ENCODE measurements around the gene FOXE3. TPM values are rescaled to one million over a fixed set of nuclear protein-coding genes. Genes with fewer than 3 reads are reported as not detected.

The FOXE3 gene
- total and polyA plus RNA-seq, 2 donors = 0.05 to 0.39 TPM

GRCh38 chr1:47441450-47442106 lies 25.5 kb downstream of the FOXE3 start:
- Histone ChIP-seq H3K27ac (ENCODE audit: low read depth in 1 of 2, low read length in 1 of 2) (no peak overlapping the region), H3K36me3 (ENCODE audit: control insufficient read depth in 2 of 2, insufficient read depth in 2 of 2, low read length in 1 of 2) (no peaks in the 10 kb centered on the region), H3K9me3 (ENCODE audit: control insufficient read depth in 2 of 2, insufficient read depth in 1 of 2, low read length in 1 of 2) (peaks cover 4 to 5% of the 10 kb centered on the region in 2 donors), H3K27me3 (ENCODE audit: control insufficient read depth in 2 of 2, insufficient read depth in 1 of 2, low read length in 1 of 2) (peaks cover 83 to 97% of the 10 kb centered on the region in 2 donors), H3K4me1 (ENCODE audit: control insufficient read depth in 2 of 2, insufficient read depth in 2 of 2, low read length in 2 of 2) (peaks cover 3 to 22% of the 10 kb centered on the region in 2 donors), H3K4me3 (ENCODE audit: low read length in 2 of 2) (no peak overlapping the region)
- no peak for DNase-seq (ENCODE audit: low read depth in 6 of 9, low spot score in 9 of 9)
- WGBS = 98% methylated on average over 3 of the region's 3 CpGs

DNA sequence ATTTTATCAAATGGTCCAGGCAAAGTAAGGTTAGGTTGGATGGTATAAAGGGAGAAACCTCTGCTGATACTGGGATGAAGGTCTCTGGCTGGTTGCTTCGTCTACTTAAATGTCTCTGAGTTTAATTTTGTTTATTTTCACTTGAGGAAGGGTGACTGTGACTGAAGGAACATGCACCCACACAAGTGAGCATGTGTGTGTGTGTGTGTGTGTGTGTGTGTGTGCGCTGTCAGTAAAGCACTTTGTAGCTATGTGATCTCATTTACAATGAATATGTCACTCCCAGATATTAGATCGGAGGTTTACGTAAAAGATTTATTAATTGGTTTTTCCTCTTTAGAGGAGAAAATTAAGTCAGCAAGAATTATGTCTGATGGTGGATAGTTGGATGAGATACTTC lies 26.1 kb downstream of the FOXE3 start:
- peaks cover 90 to 97% of the 10 kb centered on the region in 2 donors for H3K27me3 ChIP-seq (ENCODE audit: control insufficient read depth in 2 of 2, insufficient read depth in 1 of 2, low read length in 1 of 2)
- no peak overlapping the region for H3K4me3 ChIP-seq (ENCODE audit: low read length in 2 of 2)
- WGBS = 86% methylated on average over 4 of the region's 4 CpGs
- no peak overlapping the region for H3K27ac ChIP-seq (ENCODE audit: low read depth in 1 of 2, low read length in 1 of 2)
- DNase-seq (ENCODE audit: low read depth in 6 of 9, low spot score in 9 of 9) = no peak
- H3K4me1 ChIP-seq (ENCODE audit: control insufficient read depth in 2 of 2, insufficient read depth in 2 of 2, low read length in 2 of 2) = peaks cover 3 to 18% of the 10 kb centered on the region in 2 donors
- H3K36me3 ChIP-seq (ENCODE audit: control insufficient read depth in 2 of 2, insufficient read depth in 2 of 2, low read length in 1 of 2) = no peaks in the 10 kb centered on the region
- H3K9me3 ChIP-seq (ENCODE audit: control insufficient read depth in 2 of 2, insufficient read depth in 1 of 2, low read length in 1 of 2) = peaks cover 4 to 5% of the 10 kb centered on the region in 2 donors

- Histone ChIP-seq H3K9me3 (ENCODE audit: control insufficient read depth in 2 of 2, insufficient read depth in 1 of 2, low read length in 1 of 2) (peaks cover 4 to 5% of the 10 kb centered on the region in 2 donors), H3K27me3 (ENCODE audit: control insufficient read depth in 2 of 2, insufficient read depth in 1 of 2, low read length in 1 of 2) (peaks cover 91 to 98% of the 10 kb centered on the region in 2 donors), H3K36me3 (ENCODE audit: control insufficient read depth in 2 of 2, insufficient read depth in 2 of 2, low read length in 1 of 2) (no peaks in the 10 kb centered on the region), H3K4me3 (ENCODE audit: low read length in 2 of 2) (no peak overlapping the region), H3K27ac (ENCODE audit: low read depth in 1 of 2, low read length in 1 of 2) (no peak overlapping the region), H3K4me1 (ENCODE audit: control insufficient read depth in 2 of 2, insufficient read depth in 2 of 2, low read length in 2 of 2) (peaks cover 2 to 18% of the 10 kb centered on the region in 2 donors)
- 27% methylated on average over 9 of the region's 9 CpGs for WGBS
- no peak for DNase-seq (ENCODE audit: low read depth in 6 of 9, low spot score in 9 of 9)
These were observed 26.9 kb downstream of the FOXE3 start for GRCh38 chr1:47442842-47443529.

GRCh38 chr1:47443530-47444296 lies 27.6 kb downstream of the FOXE3 start:
- no peaks in the 10 kb centered on the region for H3K36me3 ChIP-seq (ENCODE audit: control insufficient read depth in 2 of 2, insufficient read depth in 2 of 2, low read length in 1 of 2)
- DNase-seq (ENCODE audit: low read depth in 6 of 9, low spot score in 9 of 9) = no peak
- H3K9me3 ChIP-seq (ENCODE audit: control insufficient read depth in 2 of 2, insufficient read depth in 1 of 2, low read length in 1 of 2) = peaks cover 4 to 5% of the 10 kb centered on the region in 2 donors
- peaks cover 90 to 98% of the 10 kb centered on the region in 2 donors for H3K27me3 ChIP-seq (ENCODE audit: control insufficient read depth in 2 of 2, insufficient read depth in 1 of 2, low read length in 1 of 2)
- WGBS = 8% methylated on average over 45 of the region's 45 CpGs
- H3K4me3 ChIP-seq (ENCODE audit: low read length in 2 of 2) = no peak overlapping the region
- H3K4me1 ChIP-seq (ENCODE audit: control insufficient read depth in 2 of 2, insufficient read depth in 2 of 2, low read length in 2 of 2) = peaks cover 0 to 18% of the 10 kb centered on the region in 2 donors
- no peak overlapping the region for H3K27ac ChIP-seq (ENCODE audit: low read depth in 1 of 2, low read length in 1 of 2)

GRCh38 chr1:47444297-47444561 lies 28.1 kb downstream of the FOXE3 start:
- no peak for DNase-seq (ENCODE audit: low read depth in 6 of 9, low spot score in 9 of 9)
- H3K4me3 ChIP-seq (ENCODE audit: low read length in 2 of 2) = no peak overlapping the region
- peaks cover 0 to 18% of the 10 kb centered on the region in 2 donors for H3K4me1 ChIP-seq (ENCODE audit: control insufficient read depth in 2 of 2, insufficient read depth in 2 of 2, low read length in 2 of 2)
- 11% methylated on average over 15 of the region's 15 CpGs for WGBS
- H3K36me3 ChIP-seq (ENCODE audit: control insufficient read depth in 2 of 2, insufficient read depth in 2 of 2, low read length in 1 of 2) = no peaks in the 10 kb centered on the region
- no peak overlapping the region for H3K27ac ChIP-seq (ENCODE audit: low read depth in 1 of 2, low read length in 1 of 2)
- H3K9me3 ChIP-seq (ENCODE audit: control insufficient read depth in 2 of 2, insufficient read depth in 1 of 2, low read length in 1 of 2) = peaks cover 4 to 5% of the 10 kb centered on the region in 2 donors
- H3K27me3 ChIP-seq (ENCODE audit: control insufficient read depth in 2 of 2, insufficient read depth in 1 of 2, low read length in 1 of 2) = peaks cover 88 to 99% of the 10 kb centered on the region in 2 donors

DNA sequence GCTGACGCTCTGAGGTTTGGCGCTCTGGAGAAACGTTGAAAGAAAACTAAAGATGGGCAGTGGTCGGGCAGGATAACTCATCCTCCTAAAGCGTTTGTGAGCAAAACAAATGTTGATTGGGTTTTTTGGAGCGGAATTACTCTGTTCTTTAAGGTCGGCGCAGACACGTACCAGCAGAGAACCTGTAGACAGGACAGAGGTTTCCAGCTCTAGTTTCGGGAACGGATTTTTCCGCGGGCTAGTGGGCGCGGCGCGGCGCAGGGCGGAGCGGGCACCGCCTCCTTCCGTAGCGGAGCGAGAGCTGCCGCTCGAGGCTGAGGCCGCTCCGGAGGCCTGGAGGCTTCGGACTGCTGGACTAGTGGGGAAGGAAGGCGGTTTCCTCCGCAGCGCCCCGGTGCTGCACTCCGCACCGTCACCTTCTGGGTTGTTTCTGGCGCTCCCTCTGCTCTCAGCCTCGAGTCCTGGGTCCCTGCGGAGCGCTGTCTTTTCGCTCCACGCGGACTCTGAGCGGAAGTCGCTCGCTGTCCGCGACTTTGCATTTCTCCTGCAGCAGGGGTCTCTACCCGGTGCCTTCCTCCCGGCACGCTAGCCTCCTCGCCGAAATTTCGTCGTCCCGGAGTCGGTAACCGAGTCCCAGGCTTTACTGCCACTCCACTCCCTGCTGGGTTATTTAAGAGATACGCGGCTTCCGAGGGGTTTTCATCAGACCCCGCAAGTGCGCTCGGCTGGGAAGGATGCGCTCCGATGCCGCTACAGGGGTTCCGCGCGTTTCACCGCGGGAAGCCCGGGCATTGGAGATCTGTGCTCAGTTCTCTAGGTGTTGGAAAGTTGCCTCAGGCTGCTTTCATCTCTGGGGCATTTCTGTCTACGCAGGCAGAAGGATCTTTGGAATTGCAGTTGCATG lies 28.7 kb downstream of the FOXE3 start:
- peaks cover 88 to 99% of the 10 kb centered on the region in 2 donors for H3K27me3 ChIP-seq (ENCODE audit: control insufficient read depth in 2 of 2, insufficient read depth in 1 of 2, low read length in 1 of 2)
- H3K36me3 ChIP-seq (ENCODE audit: control insufficient read depth in 2 of 2, insufficient read depth in 2 of 2, low read length in 1 of 2) = no peaks in the 10 kb centered on the region
- peak in 2 of 9 donors; percentile 44 to 59 for DNase-seq (ENCODE audit: low read depth in 6 of 9, low spot score in 9 of 9)
- no peak overlapping the region for H3K27ac ChIP-seq (ENCODE audit: low read depth in 1 of 2, low read length in 1 of 2)
- H3K4me1 ChIP-seq (ENCODE audit: control insufficient read depth in 2 of 2, insufficient read depth in 2 of 2, low read length in 2 of 2) = peaks cover 0 to 15% of the 10 kb centered on the region in 2 donors
- H3K4me3 ChIP-seq (ENCODE audit: low read length in 2 of 2) = peak overlapping the region in 1 of 2 donors; percentile 46
- WGBS = 4% methylated on average over 73 of the region's 73 CpGs
- peaks cover 4 to 5% of the 10 kb centered on the region in 2 donors for H3K9me3 ChIP-seq (ENCODE audit: control insufficient read depth in 2 of 2, insufficient read depth in 1 of 2, low read length in 1 of 2)

GRCh38 chr1:47445823-47446550 lies 29.9 kb downstream of the FOXE3 start:
- Histone ChIP-seq H3K9me3 (ENCODE audit: control insufficient read depth in 2 of 2, insufficient read depth in 1 of 2, low read length in 1 of 2) (peaks cover 4 to 5% of the 10 kb centered on the region in 2 donors), H3K36me3 (ENCODE audit: control insufficient read depth in 2 of 2, insufficient read depth in 2 of 2, low read length in 1 of 2) (no peaks in the 10 kb centered on the region), H3K27ac (ENCODE audit: low read depth in 1 of 2, low read length in 1 of 2) (no peak overlapping the region), H3K4me3 (ENCODE audit: low read length in 2 of 2) (no peak overlapping the region), H3K27me3 (ENCODE audit: control insufficient read depth in 2 of 2, insufficient read depth in 1 of 2, low read length in 1 of 2) (peaks cover 88 to 99% of the 10 kb centered on the region in 2 donors), H3K4me1 (ENCODE audit: control insufficient read depth in 2 of 2, insufficient read depth in 2 of 2, low read length in 2 of 2) (peaks cover 0 to 15% of the 10 kb centered on the region in 2 donors)
- no peak for DNase-seq (ENCODE audit: low read depth in 6 of 9, low spot score in 9 of 9)
- WGBS = 9% methylated on average over 25 of the region's 25 CpGs

Data from thymus (tissue), 11 donors.